Activated CD8-positive, alpha-beta memory T cell treated with anti-CD3 and anti-CD28 coated beads, Interleukin-2, amount 50 U/mL, for 24 hours (primary cell): Measurements from ENCODE around the gene IL7R.

ENCODE experiments used
- DNase-seq: peaks from one replicate; pipeline ENCODE4 v3.0.0-alpha.2; 2020; ENCODE audit errors: extremely low read depth

Gene IL7R

GRCh38 chr5:35856765-35857351 lies at the start of gene IL7R:
Gene IL7R, plus strand, starts transcription at chr5:35856891. Its CDS starts 87 bp downstream, at chr5:35856978.
- no peak for DNase-seq

GRCh38 chr5:35810601-35811000 lies 46.1 kb upstream of the IL7R start:
- DNase-seq = no peak

- no peak for DNase-seq
These were observed 45.5 kb upstream of the IL7R start for GRCh38 chr5:35811108-35811741.

DNA sequence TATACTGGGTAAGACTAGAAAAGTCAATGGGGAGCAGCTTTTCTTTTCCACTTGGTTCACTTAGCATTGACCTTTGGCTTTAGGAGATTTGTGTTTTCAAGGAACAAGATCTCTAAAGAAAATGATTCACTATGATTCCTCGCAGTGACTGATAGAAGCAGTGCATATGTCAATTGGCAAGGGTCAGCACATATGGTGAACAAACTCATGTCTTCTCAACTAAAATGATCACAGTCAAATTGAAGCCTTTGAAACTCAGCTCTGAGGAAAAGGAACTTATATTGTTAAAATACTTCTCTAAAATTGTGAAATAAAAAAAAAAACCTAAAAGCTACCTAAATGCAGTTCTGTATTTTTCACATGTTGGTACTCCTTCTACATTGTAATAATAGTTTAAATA lies 43.2 kb upstream of the IL7R start:
- no peak for DNase-seq

GRCh38 chr5:35815089-35815936 lies 41.4 kb upstream of the IL7R start:
- DNase-seq = no peak

- no peak for DNase-seq
These were observed 39.7 kb upstream of the IL7R start for GRCh38 chr5:35816881-35817521.

- no peak for DNase-seq
These were observed 37.7 kb upstream of the IL7R start for GRCh38 chr5:35819026-35819425.

GRCh38 chr5:35819668-35820067 lies 37.0 kb upstream of the IL7R start:
- DNase-seq = no peak

- DNase-seq = no peak
These were observed 36.0 kb upstream of the IL7R start for GRCh38 chr5:35820735-35821134.

DNA sequence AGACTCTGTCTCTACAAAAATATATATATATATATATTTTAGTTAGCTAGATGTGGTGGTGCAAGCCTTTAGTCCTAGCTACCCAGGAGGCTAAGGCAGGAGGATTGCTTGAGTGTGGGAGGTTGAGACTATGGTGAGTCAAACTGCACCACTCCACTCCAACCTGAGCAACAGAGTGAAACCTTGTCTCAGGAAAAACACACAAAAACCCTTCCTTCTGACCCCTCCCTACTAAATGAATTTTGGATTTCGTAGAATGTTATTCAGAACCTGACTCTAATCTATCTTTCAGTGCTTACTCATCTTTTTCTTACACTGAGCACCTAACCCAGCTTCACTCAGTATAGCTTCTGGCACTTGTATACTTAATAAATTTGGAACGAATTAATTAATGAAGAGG lies 35.2 kb upstream of the IL7R start:
- no peak for DNase-seq

DNA sequence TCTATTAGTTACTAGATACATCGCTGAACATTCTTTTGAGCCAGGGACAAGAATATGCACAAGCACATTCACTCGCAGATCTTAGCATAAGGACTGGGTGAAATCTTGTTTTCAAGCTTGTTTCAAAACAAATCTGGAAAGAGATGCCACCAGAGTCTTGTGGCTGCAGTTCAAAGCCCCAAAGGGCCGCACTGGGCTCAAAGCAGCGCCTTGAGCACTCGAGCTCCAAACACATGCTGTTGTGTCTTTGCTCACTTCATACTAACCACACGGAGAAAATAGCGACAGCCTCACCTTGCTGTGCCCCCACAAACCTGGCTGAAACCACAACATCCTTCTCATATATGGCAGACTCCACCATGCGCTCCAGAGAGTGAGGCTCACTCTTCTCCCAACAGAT lies 34.2 kb upstream of the IL7R start:
- no peak for DNase-seq

DNA sequence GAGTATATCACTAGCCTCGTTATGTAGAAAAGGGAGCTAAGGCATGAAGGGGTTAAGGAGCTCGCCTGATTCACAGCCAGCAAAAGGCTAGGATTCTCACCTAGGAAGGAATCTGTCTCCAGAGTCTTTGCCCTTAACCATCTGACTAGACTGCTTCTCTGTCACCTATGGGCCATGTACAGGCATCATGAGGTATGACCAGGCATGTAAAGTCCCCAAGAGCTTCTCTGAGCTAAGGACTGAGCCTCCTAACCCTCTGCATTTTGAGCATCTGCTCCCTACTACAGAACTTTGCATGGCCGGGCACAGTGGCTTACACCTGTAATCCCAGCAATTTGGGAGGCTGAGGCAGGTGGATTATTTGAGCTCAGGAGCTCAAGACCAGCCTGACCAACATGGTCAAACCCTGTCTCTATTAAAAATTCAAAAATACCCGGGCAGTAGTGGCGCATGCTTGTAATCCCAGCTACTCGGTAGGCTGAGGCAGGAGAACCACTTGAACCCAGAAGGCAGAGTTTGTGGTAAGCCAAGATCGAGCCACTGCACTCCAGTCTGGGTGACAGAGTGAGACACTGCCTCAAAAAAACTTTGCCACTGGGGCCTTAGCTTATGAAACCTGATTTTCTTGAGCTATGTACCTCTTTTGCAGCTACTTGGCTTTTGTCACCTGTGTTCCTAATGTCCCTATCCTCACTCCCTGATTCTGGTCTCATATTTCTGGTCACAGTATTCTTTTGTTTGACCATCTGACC lies 33.2 kb upstream of the IL7R start:
- DNase-seq = no peak

DNA sequence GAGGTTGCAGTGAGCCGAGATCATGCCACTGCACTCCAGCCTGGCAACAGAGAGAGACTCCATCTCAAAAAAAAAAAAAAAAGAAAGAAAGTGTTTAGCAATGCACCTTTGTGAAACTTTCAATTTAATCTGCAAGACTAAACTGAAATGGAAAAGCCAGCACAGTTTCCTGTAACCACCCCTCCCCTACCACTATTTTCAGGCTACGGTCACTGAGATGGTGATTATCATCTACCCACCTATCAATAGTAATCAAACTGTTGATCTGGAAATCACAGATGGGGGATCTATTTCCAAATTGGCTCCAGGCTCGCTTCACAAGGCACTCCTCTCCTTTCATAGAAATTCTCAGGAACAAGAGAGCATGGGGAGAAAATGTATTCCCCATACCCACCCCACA lies 30.6 kb upstream of the IL7R start:
- no peak for DNase-seq

DNA sequence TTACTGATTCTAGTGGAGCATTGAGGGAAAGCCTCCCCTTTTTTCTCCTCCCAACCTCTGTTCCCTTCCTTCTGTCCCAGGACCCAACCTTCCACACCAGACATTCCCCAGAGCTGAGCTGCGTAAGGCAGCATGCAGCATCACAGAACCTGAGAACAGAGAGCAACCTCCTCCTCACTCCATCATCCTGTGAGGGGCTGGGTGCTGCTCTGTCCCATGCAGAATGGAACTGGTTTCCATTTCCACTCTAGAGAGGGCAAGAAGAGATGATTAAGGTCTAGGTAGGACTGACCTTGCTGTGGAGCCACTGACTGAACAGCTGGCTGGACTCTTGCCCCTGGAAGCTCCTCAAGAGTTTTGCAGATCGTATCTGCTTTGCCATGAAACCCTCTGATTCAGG lies 30.1 kb upstream of the IL7R start:
- DNase-seq = no peak

DNA sequence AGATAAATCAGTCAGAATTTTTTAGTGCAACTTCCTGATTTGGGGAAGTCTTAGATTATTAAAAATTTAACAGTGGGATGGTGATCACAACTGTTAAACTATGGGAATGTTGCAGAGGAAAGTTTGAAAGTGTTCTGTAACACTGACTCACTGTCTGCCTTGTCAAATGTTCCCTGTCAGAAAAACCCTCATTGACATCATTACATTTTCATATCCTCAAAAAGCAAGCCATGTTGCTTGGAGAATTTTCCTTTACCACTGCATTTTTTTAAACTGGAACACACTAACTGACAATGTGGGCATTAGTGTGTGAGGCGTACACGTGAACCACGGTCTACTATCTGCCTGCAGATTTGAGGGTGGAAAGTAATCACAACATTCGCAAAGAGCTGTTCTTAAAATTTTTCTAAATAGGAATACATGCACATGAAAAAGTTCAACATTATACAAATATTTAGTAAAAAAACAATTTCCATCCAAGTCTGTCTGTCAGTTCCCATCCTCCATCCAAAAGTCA lies 28.6 kb upstream of the IL7R start:
- no peak for DNase-seq

DNA sequence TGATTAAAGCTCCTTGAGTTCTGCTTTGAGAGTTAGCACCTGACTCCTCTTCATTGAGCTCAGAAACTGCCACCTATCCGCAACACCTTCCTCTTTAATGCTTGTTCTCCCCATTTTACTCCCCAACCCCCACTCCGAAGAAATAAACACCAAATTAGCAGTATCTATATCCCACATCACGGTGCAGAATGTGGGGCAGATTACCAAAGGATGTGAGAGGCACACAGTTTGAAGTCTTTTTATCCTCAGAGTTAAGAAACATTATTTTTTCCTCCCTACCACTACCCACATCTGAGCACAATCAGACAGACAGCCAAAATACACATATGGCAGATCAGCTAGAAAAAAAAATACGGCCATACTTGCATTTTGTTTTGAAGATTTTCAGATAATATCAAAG lies 26.1 kb upstream of the IL7R start:
- DNase-seq = no peak

- DNase-seq = no peak
These were observed 23.9 kb upstream of the IL7R start for GRCh38 chr5:35832762-35833161.

- no peak for DNase-seq
These were observed 23.5 kb upstream of the IL7R start for GRCh38 chr5:35833224-35833623.

DNA sequence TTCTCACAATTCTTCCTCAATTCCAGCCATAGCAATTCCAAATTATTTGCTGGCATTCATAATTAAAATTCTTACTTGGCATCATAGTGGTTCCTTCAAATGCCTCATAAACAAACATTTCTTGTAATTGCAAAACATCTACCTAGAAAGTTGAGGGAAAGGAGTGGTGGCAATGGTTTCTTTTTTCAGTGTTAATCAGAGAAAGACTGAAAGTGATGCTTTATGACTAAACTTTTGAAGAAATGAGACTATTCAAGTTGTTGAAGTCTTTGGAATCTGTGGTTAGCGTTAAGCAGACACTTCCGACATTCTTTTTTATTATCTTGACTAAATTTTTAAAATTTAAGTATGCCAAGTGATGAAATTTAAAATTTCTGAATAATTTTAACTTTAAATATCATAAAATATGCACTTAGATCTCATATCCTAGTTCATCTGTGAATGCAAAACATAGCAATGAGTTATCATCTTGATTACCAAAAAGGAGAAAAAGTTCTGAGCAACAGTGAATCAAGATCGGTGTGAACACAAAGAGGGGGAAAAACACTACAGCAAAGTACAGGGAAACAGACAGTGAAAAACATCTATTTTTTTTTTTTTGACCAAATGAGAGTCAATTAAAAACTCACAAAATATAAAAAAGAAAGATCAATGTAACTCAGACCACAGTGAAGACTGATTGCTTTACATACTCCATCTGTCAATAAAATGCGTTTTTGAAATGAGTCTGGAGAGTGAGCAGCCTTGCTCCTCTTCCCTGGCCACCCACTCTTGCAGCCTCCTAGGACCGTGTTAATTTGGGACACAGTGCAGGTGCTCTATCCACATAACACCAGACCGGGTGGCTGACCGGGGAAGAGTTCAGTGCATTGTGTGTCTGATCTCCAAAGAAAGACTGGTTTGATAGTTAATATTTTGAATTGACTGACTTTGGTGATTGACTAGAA lies 20.6 kb upstream of the IL7R start:
- DNase-seq = no peak

DNA sequence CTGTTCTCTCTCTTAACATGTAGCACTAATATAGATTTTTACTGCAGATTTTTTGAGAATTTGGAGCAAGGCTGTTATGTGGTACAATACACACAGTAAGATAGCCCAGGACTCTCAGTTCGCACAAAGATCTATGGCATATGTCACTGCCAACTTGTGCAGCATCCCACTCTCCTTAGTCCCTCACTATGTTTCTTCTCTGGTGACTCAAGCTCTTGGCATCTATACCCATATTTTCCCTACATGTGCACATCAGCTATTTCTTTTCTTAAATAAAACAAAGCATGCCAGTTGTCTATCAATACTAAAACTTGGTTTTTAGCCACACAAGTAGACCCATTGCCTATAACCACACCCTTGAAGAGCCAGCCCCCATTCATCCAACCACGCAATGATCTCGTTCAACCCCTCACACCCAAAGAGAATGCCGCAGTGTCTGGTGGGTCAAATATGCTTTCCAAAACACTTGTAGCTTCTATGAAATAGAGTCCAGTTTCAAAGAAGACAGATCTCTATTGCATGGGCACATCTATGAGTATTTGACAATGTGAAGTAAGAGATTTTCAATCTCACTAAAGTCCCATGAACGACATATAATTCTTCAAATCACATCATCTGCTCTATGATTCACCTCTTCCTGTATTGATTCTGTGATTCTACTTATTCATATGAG lies 18.2 kb upstream of the IL7R start:
- no peak for DNase-seq
